GM19240 (cell line): ENCODE results near the gene ARL6IP1.
"Not testable (repeated sequence)": the region's sequence is repeated elsewhere in the genome, so short reads cannot be mapped to it uniquely, and the experiment has no call there.

Experiments used
- DNase-seq: peaks from one replicate; pipeline ENCODE4 v3.0.0; 2011; ENCODE audit warnings: low spot score; ENCODE audit not compliant: insufficient read length

The ARL6IP1 gene

DNA sequence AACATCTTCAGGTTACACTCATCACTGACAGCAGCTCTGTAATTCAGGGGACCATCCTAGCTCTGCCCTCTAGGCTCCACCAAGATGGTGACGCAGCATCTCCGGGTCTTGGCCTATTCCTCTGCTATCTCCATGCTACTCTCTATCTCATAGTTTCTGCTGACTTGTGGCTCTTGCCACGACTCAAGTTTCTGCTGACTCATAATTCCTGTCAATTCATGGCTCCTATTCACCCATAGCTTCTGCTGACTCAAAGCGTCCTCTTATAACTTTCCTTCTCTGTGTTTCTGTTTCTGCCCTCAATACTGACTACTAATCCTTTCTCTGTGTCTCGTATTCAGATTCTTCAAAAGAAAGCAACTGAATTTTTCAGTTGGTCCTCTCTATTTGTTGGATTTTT is 38.6 kb downstream of the ARL6IP1 start:
- not testable (repeated sequence) for DNase-seq

DNA sequence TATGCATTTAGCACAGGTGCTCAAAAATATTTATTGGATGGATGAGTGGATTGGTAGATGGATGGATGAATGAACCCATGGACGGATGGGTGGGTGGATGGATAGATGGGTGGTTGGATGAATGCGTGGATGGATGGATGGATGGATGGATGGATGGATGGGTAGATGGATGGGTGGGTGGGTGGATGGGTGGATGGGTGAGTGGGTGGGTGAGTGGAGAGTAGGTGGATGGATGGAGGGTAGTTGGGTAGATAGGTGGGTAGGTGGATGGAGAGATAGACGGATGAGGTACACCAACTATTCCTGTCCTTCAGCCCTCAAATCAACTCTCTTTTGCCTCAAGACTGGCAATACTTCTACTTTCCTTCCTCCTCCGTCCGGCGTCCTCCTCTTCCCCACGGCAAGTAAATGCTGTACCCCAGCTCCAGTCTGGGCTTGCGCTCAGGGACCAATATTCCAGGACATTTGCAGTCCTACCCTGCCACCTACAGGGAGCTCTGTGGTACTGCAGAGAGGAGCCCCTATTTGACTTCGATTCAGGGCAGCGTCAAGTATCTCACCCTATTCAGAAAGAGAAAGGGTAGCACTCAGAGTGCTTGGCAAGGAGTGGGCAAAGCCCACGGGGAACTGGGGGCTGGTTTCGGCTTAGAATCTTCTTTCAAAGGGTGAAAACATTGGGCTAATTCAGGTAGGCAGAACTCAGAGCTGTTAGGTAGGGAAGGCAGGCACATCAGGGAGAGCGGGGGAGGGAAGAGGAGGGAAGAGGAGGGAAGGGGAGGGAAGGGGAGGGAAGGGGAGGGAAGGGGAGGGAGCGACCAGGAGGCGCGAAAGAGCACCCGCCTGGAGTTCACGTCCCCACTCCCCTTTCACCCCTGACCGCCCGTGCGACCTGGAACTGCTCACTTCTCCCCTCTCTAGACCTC is 41.5 kb downstream of the ARL6IP1 start:
- DNase-seq, result not testable (repeated sequence)

DNA sequence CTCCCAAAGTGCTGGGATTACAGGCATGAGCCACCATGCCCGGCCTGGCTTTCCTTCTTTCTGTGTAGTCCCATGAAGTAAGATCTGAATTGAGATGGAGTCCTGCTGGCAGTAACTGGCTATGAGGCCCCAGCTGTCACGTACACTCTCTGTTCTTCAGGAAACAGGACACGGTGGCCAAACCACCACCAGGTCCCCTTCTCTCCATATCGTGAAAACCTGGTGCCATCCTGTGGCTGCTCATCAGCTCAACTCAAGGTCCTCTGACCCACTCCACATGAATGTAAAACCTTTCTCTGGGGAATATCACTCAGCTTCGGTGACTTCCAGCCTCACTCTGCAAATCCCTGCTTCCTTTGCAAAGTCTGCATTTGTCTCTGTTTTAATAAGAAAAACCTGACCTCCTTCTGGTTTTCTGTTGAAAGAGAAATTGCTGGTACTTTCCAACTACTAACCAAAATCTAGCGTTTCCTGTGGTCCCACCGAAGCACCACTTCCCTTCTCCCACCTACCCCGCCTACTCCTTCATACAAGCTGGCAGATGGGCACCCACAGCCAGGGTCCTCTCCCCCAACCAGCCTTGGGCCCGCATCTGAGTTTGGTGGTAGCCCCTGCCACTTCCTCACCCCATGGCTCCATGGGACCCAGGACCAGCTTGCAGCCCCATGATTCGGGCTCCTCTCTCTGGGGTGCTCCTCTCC is 43.2 kb downstream of the ARL6IP1 start:
- not testable (repeated sequence) for DNase-seq

DNA sequence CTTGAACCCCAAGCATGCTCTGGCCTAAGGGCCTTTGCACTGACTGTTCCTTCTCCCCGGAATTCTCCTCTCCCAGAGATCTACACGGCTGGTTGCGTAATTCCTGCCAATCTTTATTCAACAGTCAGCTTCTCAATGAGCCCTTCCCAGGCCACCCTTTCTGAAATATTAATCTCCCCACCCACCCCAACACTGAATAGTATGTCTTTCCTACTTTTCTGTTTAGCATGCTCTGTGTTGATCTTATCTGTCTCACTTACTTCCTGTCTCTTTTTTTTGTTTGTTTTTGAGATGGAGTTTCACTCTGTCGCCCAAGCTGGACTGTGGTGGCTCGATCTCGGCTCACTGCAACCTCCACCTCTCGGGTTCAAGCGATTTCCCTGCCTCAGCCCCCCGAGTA is 44.7 kb downstream of the ARL6IP1 start:
- not testable (repeated sequence) for DNase-seq

DNA sequence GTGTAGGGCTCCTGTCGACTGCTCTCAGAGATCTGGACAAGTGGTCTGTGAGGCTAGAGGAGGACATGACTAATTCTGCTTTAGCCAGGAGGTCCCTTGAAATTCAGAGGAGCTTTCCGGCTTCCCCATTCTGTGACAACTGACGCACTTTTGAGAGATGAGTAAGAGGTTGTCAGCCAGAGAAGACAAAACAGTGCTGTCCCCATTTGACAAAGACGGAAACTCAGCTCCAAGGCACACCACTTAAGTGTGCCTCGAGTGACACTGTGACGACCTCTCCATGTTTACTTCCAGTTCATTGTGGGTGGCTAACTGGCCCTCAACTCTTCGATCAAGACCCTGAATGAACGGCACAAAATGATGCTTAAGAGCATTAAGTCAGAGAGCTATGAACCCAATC is 58.5 kb downstream of the ARL6IP1 start:
- DNase-seq, result not testable (repeated sequence)
